HepG2 (cell line): ENCODE measurements around the gene NRBP1.

Experiments
- ATF2 ChIP-seq: sonication (generic); formaldehyde crosslinking; IDR thresholded peaks from 2 replicates; pipeline ENCODE4 v1.4.0; 2020; ENCODE audit warnings: missing genetic modification reagents
- HNRNPUL1 ChIP-seq: fragments of 200-400 bp; formaldehyde crosslinking; IDR thresholded peaks from 2 replicates; pipeline ENCODE4 v1.6.1; 2017; ENCODE audit warnings: low read depth, mild to moderate bottlenecking, low read length, moderate library complexity
- IKZF5 ChIP-seq: IDR thresholded peaks from 2 replicates; pipeline ENCODE4 v1.6.1; 2018; ENCODE audit warnings: missing genetic modification reagents, mild to moderate bottlenecking, missing compliant biosample characterization
- TCF7L2 ChIP-seq: IDR thresholded peaks from 2 replicates; pipeline ENCODE4 v1.6.1; 2011; ENCODE audit warnings: mild to moderate bottlenecking, low read depth, low read length, moderate library complexity
- XRCC5 ChIP-seq: fragments of 200-400 bp; formaldehyde crosslinking; optimal IDR thresholded peaks from 2 replicates; pipeline ENCODE3; 2017; ENCODE audit warnings: mild to moderate bottlenecking, low read length

DNA sequence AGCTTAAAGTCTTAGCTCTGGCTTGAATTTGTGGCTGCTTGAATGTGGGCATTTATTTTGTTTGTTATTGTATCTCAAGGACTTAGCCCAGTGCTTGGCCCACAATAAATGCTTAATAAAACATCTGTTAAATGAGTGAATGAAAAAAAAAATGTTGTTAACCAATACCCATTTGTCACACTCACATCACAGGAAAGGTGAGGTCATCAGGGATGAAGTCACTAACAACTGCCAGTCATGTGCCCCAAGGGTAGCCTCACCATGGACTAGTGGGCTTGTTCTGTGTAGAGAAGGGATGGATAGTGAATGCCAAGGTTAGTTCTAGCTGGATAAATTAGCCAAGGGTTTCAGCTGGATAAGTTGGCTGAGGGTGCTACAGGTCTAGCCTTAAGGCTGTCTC lies 3.0 kb downstream of the NRBP1 start:
- no peak for TF ChIP-seq TCF7L2
- TF ChIP-seq HNRNPUL1 = no peak
- TF ChIP-seq XRCC5 = no peak
- no peak for TF ChIP-seq IKZF5 (CRISPR knock-in tag)
- TF ChIP-seq ATF2 (CRISPR knock-in tag) = no peak
